ENCODE measurements around the gene MIF4GD.

GRCh38 chr17:75240394-75241142 lies 30.5 kb downstream of the MIF4GD start:
- TF ChIP-seq CTCF (IDR thresholded peaks at IDR 0.05; ENCODE audit: insufficient read depth, low read depth, low read length) (peak; percentile 49), EZH2 (IDR thresholded peaks at IDR 0.05; ENCODE audit: insufficient read depth, low read length) (no peak)
